Ovary (tissue), 9 donors: ENCODE data around the gene MTFR1L. TPM values are rescaled to one million over a fixed set of nuclear protein-coding genes. Genes with fewer than 3 reads are reported as not detected.

Experiments used
- DNase-seq, 5 donors: peaks; one replicate each; pipeline ENCODE4 v3.0.0-alpha.2; 2019 to 2020
- H3K27ac ChIP-seq, 2 donors: fragments of 200-600 bp; one replicate each; pipeline versions ENCODE4 v1.5.1 to v1.8.0; 2019 to 2022
- H3K27me3 ChIP-seq: fragments of 200-600 bp; one replicate; pipeline ENCODE4 v1.8.0; 2022
- H3K36me3 ChIP-seq: fragments of 200-600 bp; sonication (generic); one replicate; pipeline ENCODE4 v1.5.1; 2019
- H3K4me1 ChIP-seq: one replicate; pipeline ENCODE4 v1.8.1; 2013; ENCODE audit warnings: mild to moderate bottlenecking, moderate library complexity; ENCODE audit not compliant: insufficient read depth
- H3K4me3 ChIP-seq: fragments of 200-600 bp; sonication (generic); one replicate; pipeline ENCODE4 v1.5.1; 2017
- H3K9me3 ChIP-seq, 2 donors: fragments of 200-600 bp in 1 of 2; sonication (generic) in 1 of 2; one replicate each; pipeline versions ENCODE4 v1.5.1 to v1.8.1; 2013 to 2019; ENCODE audit warnings: mild to moderate bottlenecking in 1 of 2, moderate library complexity in 1 of 2
- CTCF ChIP-seq, 3 donors: fragments of 450-650 bp in 2 of 3; fragments of 200-600 bp in 1 of 3; IDR thresholded peaks; one replicate each; pipeline versions ENCODE4 v1.5.1 to v1.8.0; 2016 to 2022; ENCODE audit warnings: antibody characterized with exemption in 3 of 3, mild to moderate bottlenecking in 1 of 3
- EP300 ChIP-seq: sonication (generic); formaldehyde crosslinking; IDR thresholded peaks from one replicate; pipeline ENCODE4 v1.6.1; 2017; ENCODE audit warnings: antibody characterized with exemption
- POLR2A ChIP-seq: fragments of 450-650 bp; IDR thresholded peaks from one replicate; pipeline ENCODE4 v1.6.1; 2017; ENCODE audit warnings: antibody characterized with exemption, mild to moderate bottlenecking, moderate library complexity
- WGBS, 3 donors: extraction: QIAGEN DNeasy Blood & Tissue Kit in 1 of 3; methylation state at CpG; one replicate each; pipeline versions ENCODE4 v1.1.5 to v1.1.7; 2013 to 2017; 5-methylcytosine and 5-hydroxymethylcytosine counted together
- intact Hi-C, 4 donors: fragments of 100-400 bp; cut with DNase I; formaldehyde crosslinking; loops; one replicate each; pipeline versions ENCODE4 v1.11.0 to v1.15.1; 2022 to 2023
- polyA plus RNA-seq, 2 donors: library from polyadenylated mRNA; stranded (reverse); fragments of 200-250 nt in 1 of 2; fragments of 350-450 nt in 1 of 2; fragmentation: Illumina TruSeq in 1 of 2; extraction: RNeasy Lipid Tissue Mini Kit (QIAGEN cat#74804) in 1 of 2; gene quantifications; one replicate each; pipeline ENCODE4 v1.2.3, GENCODE V29; 2013 to 2014
- total RNA-seq, 7 donors: library from RNA; depleted of rRNA in 2 of 7; stranded (reverse); fragments of >200 nt in 2 of 7; fragmentation: NEBNext Ultra II Directional in 3 of 7; extraction: Animal tissue kit (Norgen Biotek cat#: 25700) in 3 of 7; gene quantifications; one replicate each; pipeline versions ENCODE4 v1.1.0 to v1.2.4, GENCODE V29; 2016 to 2023
- donor health status: DM: no; HTN: no; CAD: no; lungs with moderate emphysema.
- donor health status: DM: no; HTN: no; CAD: no.
- donor health status: Bipolar disorder and iron deficiency.
- donor health status: DM: yes; HTN: yes; CAD: no.
- donor health status: DM: no; HTN: no; CAD: no.
- donor health status: DM: yes; HTN: yes; CAD: no.

MTFR1L gene
- total and polyA plus RNA-seq, 9 donors, result 55.5 to 113 (median 97.1) TPM

GRCh38 chr1:25845664-25846063 lies 25.9 kb downstream of the MTFR1L start:
- DNase-seq, result no peak
- Histone ChIP-seq H3K27ac (no peak overlapping the region), H3K27me3 (no peaks in the 10 kb centered on the region), H3K9me3 (no peaks in the 10 kb centered on the region), H3K36me3 (no peaks in the 10 kb centered on the region), H3K4me3 (no peak overlapping the region), H3K4me1 (no peaks in the 10 kb centered on the region)
- intact Hi-C loops, result no loop called here
- TF ChIP-seq POLR2A (no peak), EP300 (no peak), CTCF (IDR thresholded peaks at IDR 0.05) (no peak)
- WGBS, 3 donors, result 71 to 82% (median 78%) methylated on average over 5 of the region's 5 CpGs

- Histone ChIP-seq H3K4me3 (no peak overlapping the region), H3K27ac (no peak overlapping the region), H3K36me3 (no peaks in the 10 kb centered on the region), H3K9me3 (no peaks in the 10 kb centered on the region), H3K4me1 (no peaks in the 10 kb centered on the region), H3K27me3 (no peaks in the 10 kb centered on the region)
- no peak for DNase-seq
- WGBS, 3 donors, result 63 to 76% (median 76%) methylated on average over 4 of the region's 4 CpGs
- intact Hi-C loops, result no loop called here
- TF ChIP-seq EP300 (no peak), POLR2A (no peak), CTCF (IDR thresholded peaks at IDR 0.05) (no peak)
Measured at GRCh38 chr1:25847929-25848328, 28.2 kb downstream of the MTFR1L start.

GRCh38 chr1:25848531-25848930 lies 28.8 kb downstream of the MTFR1L start:
- Histone ChIP-seq H3K27me3 (no peaks in the 10 kb centered on the region), H3K4me3 (no peak overlapping the region), H3K36me3 (no peaks in the 10 kb centered on the region), H3K27ac (no peak overlapping the region), H3K9me3 (no peaks in the 10 kb centered on the region), H3K4me1 (no peaks in the 10 kb centered on the region)
- 65 to 88% (median 88%) methylated on average over 1 of the region's 1 CpG for WGBS, 3 donors
- intact Hi-C loops, result no loop called here
- TF ChIP-seq CTCF (IDR thresholded peaks at IDR 0.05) (no peak), POLR2A (no peak), EP300 (no peak)
- no peak for DNase-seq

- 87 to 91% (median 88%) methylated on average over 2 of the region's 2 CpGs for WGBS, 3 donors
- no peaks in the 10 kb centered on the region for H3K27me3 ChIP-seq
Measured at GRCh38 chr1:25854554-25854953, 34.8 kb downstream of the MTFR1L start.

More at GRCh38 chr1:25854554-25854953, 34.8 kb downstream of the MTFR1L start:
- Histone ChIP-seq H3K4me3 (no peak overlapping the region), H3K9me3 (no peaks in the 10 kb centered on the region), H3K4me1 (peaks cover 3% of the 10 kb centered on the region), H3K27ac (no peak overlapping the region), H3K36me3 (no peaks in the 10 kb centered on the region)
- TF ChIP-seq POLR2A (no peak), EP300 (no peak), CTCF (IDR thresholded peaks at IDR 0.05) (no peak)
- intact Hi-C loops, result no loop called here
- DNase-seq, result no peak
